HepG2 (cell line): ENCODE data around the gene ILKAP. TPM values are rescaled to one million over a fixed set of nuclear protein-coding genes. Genes with fewer than 3 reads are reported as not detected.

Source experiments
- ATAC-seq: fragments of 200-7000 bp; cut with Tn5 transposase; 3 replicates; pipeline ENCODE4 v1.9.1; 2020; ENCODE audit warnings: mild to moderate bottlenecking, moderate library complexity
- BruUV-seq: library from RNA; stranded (reverse); fragments of 400-500 nt; replicated peaks from 2 replicates; lab custom pipeline; 2021; lab: Mats Ljungman, UMichigan
- CTCF ChIA-PET: fragments of 300-600 bp; formaldehyde crosslinking; extraction: SDS; loops from one replicate; lab custom pipeline; 2021; ENCODE audit warnings: low total read pairs, inconsistent platforms, low intra/inter-chr PET ratio; lab: Yijun Ruan, JAX
- POLR2A ChIA-PET: fragments of 350-600 bp; sonication (Branson Sonifier 250); formaldehyde crosslinking; loops from one replicate; lab custom pipeline; 2020; ENCODE audit warnings: antibody characterized with exemption, inconsistent platforms; lab: Yijun Ruan, JAX
- DNase-seq: peaks from one replicate; pipeline ENCODE4 v3.0.0-alpha.2; 2015; ENCODE audit warnings: low spot score
- FAIRE-seq: peaks from 3 replicates; lab custom pipeline; 2011; peaks lifted over from hg19 to GRCh38; lab: Jason Lieb, UNC
- H2AFZ ChIP-seq: one replicate; pipeline ENCODE4 v1.6.1; 2011; ENCODE audit warnings: low read length, inconsistent platforms
- H3K27ac ChIP-seq: fragments of 300-600 bp; 3 replicates; pipeline ENCODE4 v1.8.0; 2011; ENCODE audit warnings: mixed run types, mild to moderate bottlenecking, mixed read lengths, low read length, inconsistent platforms; ENCODE audit not compliant: insufficient read depth; ENCODE audit errors: extremely low read length
- H3K27me3 ChIP-seq, 2 experiments: fragments of 200-600 bp in 1 of 2; 2 replicates in 1 of 2; 3 replicates in 1 of 2; pipeline versions ENCODE4 v1.6.0 to v1.8.0; 2011; ENCODE audit warnings: low read length in 2 of 2, mild to moderate bottlenecking in 2 of 2, moderate library complexity in 2 of 2, inconsistent platforms in 1 of 2; ENCODE audit not compliant: insufficient read depth in 2 of 2, control insufficient read depth in 1 of 2
- H3K36me3 ChIP-seq, 2 experiments: fragments of 200-600 bp in 1 of 2; replicated peaks in 1 of 2; 2 replicates in 1 of 2; 3 replicates in 1 of 2; pipeline versions ENCODE4 v1.5.1 to v1.8.0; 2011; ENCODE audit warnings: low read length in 2 of 2, inconsistent platforms in 1 of 2; ENCODE audit not compliant: insufficient read depth in 2 of 2, control insufficient read depth in 1 of 2
- H3K4me1 ChIP-seq: 2 replicates; pipeline ENCODE4 v1.5.1; 2012; ENCODE audit warnings: low read length, inconsistent platforms; ENCODE audit not compliant: insufficient read depth
- H3K4me2 ChIP-seq: 2 replicates; pipeline ENCODE4 v1.6.0; 2011; ENCODE audit warnings: low read depth, low read length, inconsistent platforms
- H3K4me3 ChIP-seq, 3 experiments: fragments of 200-600 bp in 1 of 3; sonication (generic), shearing (Covaris generic) in 1 of 3; replicated peaks in 1 of 3; 2 replicates each; pipeline ENCODE4 v1.5.1; 2011 to 2016; ENCODE audit warnings: low read length in 3 of 3, inconsistent platforms in 2 of 3, low read depth in 2 of 3, mild to moderate bottlenecking in 2 of 3, control low read depth in 1 of 3, mixed read lengths in 1 of 3; ENCODE audit not compliant: insufficient read depth in 1 of 3
- H3K79me2 ChIP-seq: one replicate; pipeline ENCODE4 v1.6.1; 2011; ENCODE audit warnings: low read length, inconsistent platforms; ENCODE audit not compliant: insufficient read depth
- H3K9ac ChIP-seq: 2 replicates; pipeline ENCODE4 v1.6.0; 2011; ENCODE audit warnings: mild to moderate bottlenecking, low read depth, low read length, inconsistent platforms; ENCODE audit not compliant: insufficient read depth
- H3K9me3 ChIP-seq: 2 replicates; pipeline ENCODE4 v1.5.1; 2012; ENCODE audit warnings: mild to moderate bottlenecking, low read length
- H4K20me1 ChIP-seq: 2 replicates; pipeline ENCODE4 v1.6.0; 2011; ENCODE audit warnings: inconsistent platforms, mild to moderate bottlenecking, low read length, moderate library complexity; ENCODE audit not compliant: insufficient read depth
- EZH2 ChIP-seq: conservative IDR thresholded peaks from 2 replicates; pipeline ENCODE4 v1.6.1; 2012; ENCODE audit warnings: mild to moderate bottlenecking, low read depth, low read length, moderate library complexity
- GLI4 ChIP-seq: sonication (generic); formaldehyde crosslinking; IDR thresholded peaks from 2 replicates; pipeline ENCODE4 v1.5.1; 2020; ENCODE audit warnings: missing genetic modification reagents, mild to moderate bottlenecking, moderate library complexity, borderline replicate concordance
- KLF9 ChIP-seq: IDR thresholded peaks from 2 replicates; pipeline ENCODE4 v1.6.1; 2016; ENCODE audit warnings: low read depth
- MAZ ChIP-seq, 2 experiments: sonication (generic) in 1 of 2; formaldehyde crosslinking in 1 of 2; IDR thresholded peaks; 2 replicates each; pipeline versions ENCODE4 v1.5.0 to v1.6.1; 2012 to 2020; ENCODE audit warnings: low read depth in 2 of 2, mild to moderate bottlenecking in 2 of 2, borderline replicate concordance in 1 of 2, improper control_type of control experiment in 1 of 2, low read length in 1 of 2, missing genetic modification reagents in 1 of 2, moderate library complexity in 1 of 2
- MTF2 ChIP-seq: sonication (generic); formaldehyde crosslinking; IDR thresholded peaks from 2 replicates; pipeline ENCODE4 v1.5.0; 2020; ENCODE audit warnings: missing genetic modification reagents, borderline replicate concordance
- PHF8 ChIP-seq: sonication (generic); formaldehyde crosslinking; IDR thresholded peaks from 2 replicates; pipeline ENCODE4 v1.5.0; 2020; ENCODE audit warnings: missing genetic modification reagents
- RAD21 ChIP-seq: fragments of 450-650 bp; formaldehyde crosslinking; IDR thresholded peaks from 2 replicates; pipeline ENCODE4 v1.5.0; 2020; ENCODE audit warnings: mild to moderate bottlenecking
- STAG1 ChIP-seq: sonication (generic); formaldehyde crosslinking; IDR thresholded peaks from 2 replicates; pipeline ENCODE4 v1.4.0; 2020; ENCODE audit warnings: missing genetic modification reagents
- TFDP1 ChIP-seq: IDR thresholded peaks from 2 replicates; pipeline ENCODE4 v1.6.1; 2016; ENCODE audit warnings: missing compliant biosample characterization, missing genetic modification reagents, borderline replicate concordance
- ZNF280B ChIP-seq: sonication (generic); formaldehyde crosslinking; IDR thresholded peaks from 2 replicates; pipeline ENCODE4 v1.5.0; 2020; ENCODE audit warnings: missing genetic modification reagents, mild to moderate bottlenecking, borderline replicate concordance
- ZNF569 ChIP-seq: sonication (generic); formaldehyde crosslinking; IDR thresholded peaks from 2 replicates; pipeline ENCODE4 v1.5.0; 2020; ENCODE audit warnings: mild to moderate bottlenecking, missing genetic modification reagents, moderate library complexity, borderline replicate concordance
- ZNF766 ChIP-seq: sonication (generic); formaldehyde crosslinking; IDR thresholded peaks from 2 replicates; pipeline ENCODE4 v1.5.0; 2020; ENCODE audit warnings: missing genetic modification reagents, borderline replicate concordance
- ZNF777 ChIP-seq: sonication (generic); formaldehyde crosslinking; IDR thresholded peaks from 2 replicates; pipeline ENCODE4 v1.4.0; 2020; ENCODE audit warnings: missing genetic modification reagents
- ZNF841 ChIP-seq: sonication (generic); formaldehyde crosslinking; IDR thresholded peaks from 2 replicates; pipeline ENCODE4 v1.8.1; 2023; ENCODE audit warnings: missing genetic modification reagents, borderline replicate concordance
- ZSCAN29 ChIP-seq: sonication (generic); formaldehyde crosslinking; conservative IDR thresholded peaks from 2 replicates; pipeline ENCODE4 v1.4.0; 2020; ENCODE audit warnings: mild to moderate bottlenecking, missing genetic modification reagents
- whole genome bisulfite sequencing: methylation state at CpG from one replicate; pipeline ENCODE4 v1.1.6; 2017; ENCODE audit warnings: low lambda C conversion rate; 5-methylcytosine and 5-hydroxymethylcytosine counted together
- in situ Hi-C: cut with HindIII; loops from 2 replicates; pipeline ENCODE4 v1.10.0; 2017; ENCODE audit warnings: low pct_unique_long_range_greater_than_20kb; ENCODE audit not compliant: extremely low pct_ligation_motif_present
- intact Hi-C: fragments of 100-400 bp; cut with micrococcal nuclease; formaldehyde crosslinking; loops from one replicate; pipeline ENCODE4 v1.10.0; 2022; ENCODE audit not compliant: unreplicated experiment
- polyA plus RNA-seq, 8 experiments: library from polyadenylated mRNA; depleted of rRNA in 3 of 8; stranded (reverse) in 7 of 8; unstranded in 1 of 8; fragments of >200 nt; fragmentation: Illumina TruSeq in 4 of 8; extraction: Trizol in 4 of 8; gene quantifications; 2 replicates each; pipeline versions ENCODE4 v1.2.1 to v1.2.3, GENCODE V29; 2011 to 2016; ENCODE audit warnings: low read depth in 4 of 8, missing spikeins in 1 of 8, mixed read lengths in 1 of 8; ENCODE audit not compliant: insufficient read depth in 1 of 8
- total RNA-seq, 5 experiments: library from RNA; depleted of rRNA; stranded (reverse); fragments of >200 nt; fragmentation: Illumina TruSeq; extraction: Trizol; gene quantifications; 2 replicates each; pipeline ENCODE4 v1.2.3, GENCODE V29; 2016; ENCODE audit warnings: low read depth in 1 of 5

Gene ILKAP
- total and polyA plus RNA-seq, 2 of the 13 experiments (the other 11 are each of a cell fraction or from before 2014, with no cell fraction given), result 29.6 to 33.1 TPM

- intact Hi-C loops, result no loop called here
- CTCF ChIA-PET, result interaction anchor here (2.3 kb wide), 1 partner anchor 105 kb away, joined by 6 read pairs; no protein-coding TSS in a partner anchor
These were observed 44.4 kb downstream of the ILKAP start for GRCh38 chr2:238159071-238159539.

GRCh38 chr2:238158509-238159070, 44.9 kb downstream of the ILKAP start, which contains the start of gene ERFE:
ERFE (plus strand) TSS chr2:238158970; CDS start chr2:238159008, 38 bp downstream.
- ATAC-seq (peak; percentile 25), FAIRE-seq (no peak), DNase-seq (no peak)
- Histone ChIP-seq H2AFZ (no peak within 1 kb of the TSS), H3K4me2 (peak within 1 kb of the TSS; percentile 81), H3K27ac (no peak within 1 kb of the TSS), H3K9me3 (no peaks in the 10 kb centered on the region), H3K79me2 (no peaks in the 10 kb centered on the region), H4K20me1 (no peaks in the 10 kb centered on the region), H3K9ac (no peak within 1 kb of the TSS), H3K27me3 (peaks cover 36 to 81% of the 10 kb centered on the region in 2 experiments), H3K4me3 (peak within 1 kb of the TSS; percentile 33 to 60 (median 36); a peak in 5 of 6 replicates), H3K4me1 (peaks cover 24% of the 10 kb centered on the region), H3K36me3 (no peaks in the 10 kb centered on the region)
- CTCF ChIA-PET, result no interaction called here
- WGBS, result 53% methylated on average over 20 of the region's 61 CpGs
- intact Hi-C loops, result no loop called here
- POLR2A ChIA-PET, result no interaction called here
- in situ Hi-C loops, result no loop called here
- BruUV-seq, result no TSS peak
- TF ChIP-seq TFDP1 (CRISPR knock-in tag) (peak; percentile 93), ZNF841 (CRISPR knock-in tag) (0 out of 2 replicates have a peak, but pooled peaks have one; percentile 46), KLF9 (CRISPR knock-in tag) (no peak), ZNF766 (CRISPR knock-in tag) (no peak), EZH2 (no peak), MTF2 (CRISPR knock-in tag) (0 out of 2 replicates have a peak, but pooled peaks have one; percentile 65), STAG1 (CRISPR knock-in tag) (0 out of 2 replicates have a peak, but pooled peaks have one; percentile 11), ZNF280B (CRISPR knock-in tag) (0 out of 2 replicates have a peak, but pooled peaks have one; percentile 17), GLI4 (CRISPR knock-in tag) (no peak), PHF8 (no peak)

More at GRCh38 chr2:238159071-238159539, 44.4 kb downstream of the ILKAP start:
- Histone ChIP-seq H3K4me3 (peak overlapping the region; percentile 33 to 60 (median 36); a peak in 5 of 6 replicates), H2AFZ (no peak overlapping the region), H3K4me1 (peaks cover 24% of the 10 kb centered on the region), H3K9ac (no peak overlapping the region), H4K20me1 (no peaks in the 10 kb centered on the region), H3K27me3 (peaks cover 38 to 85% of the 10 kb centered on the region in 2 experiments), H3K4me2 (peak overlapping the region; percentile 81), H3K9me3 (no peaks in the 10 kb centered on the region), H3K27ac (no peak overlapping the region), H3K79me2 (no peaks in the 10 kb centered on the region), H3K36me3 (no peaks in the 10 kb centered on the region)
- WGBS, result 9% methylated on average over 12 of the region's 52 CpGs
- in situ Hi-C loops, result no loop called here
- TF ChIP-seq ZNF841 (CRISPR knock-in tag) (0 out of 2 replicates have a peak, but pooled peaks have one; percentile 6), ZNF777 (CRISPR knock-in tag) (peak; percentile 51; the same call in 1 of the 2 replicates), RAD21 (CRISPR knock-in tag) (peak; percentile 6; the same call in 1 of the 2 replicates), MAZ (IDR thresholded peaks at IDR 0.05; ENCODE audit: borderline replicate concordance, low read depth, low read length) (no peak), MAZ (CRISPR knock-in tag; IDR thresholded peaks at IDR 0.05; ENCODE audit: low read depth) (0 out of 2 replicates have a peak, but pooled peaks have one; percentile 6), ZSCAN29 (peak; percentile 99), ZNF569 (no peak)
- FAIRE-seq (no peak), DNase-seq (no peak), ATAC-seq (peak; percentile 1; the same call in 1 of the 3 replicates)
- no TSS peak for BruUV-seq
- POLR2A ChIA-PET, result no interaction called here
